K562 (cell line): ENCODE results near the gene TRIM27. TPM values are rescaled to one million over a fixed set of nuclear protein-coding genes. Genes with fewer than 3 reads are reported as not detected.

Experiments
- ARNT ChIP-seq, 2 experiments: fragments of 450-650 bp; IDR thresholded peaks; 2 replicates each; pipeline ENCODE4 v1.6.1; 2016; ENCODE audit warnings: mild to moderate bottlenecking in 1 of 2
- ATF7 ChIP-seq: fragments of 450-650 bp; IDR thresholded peaks from 2 replicates; pipeline ENCODE4 v1.7.1; 2014; ENCODE audit warnings: mild to moderate bottlenecking, moderate library complexity
- ESRRA ChIP-seq: fragments of 450-650 bp; IDR thresholded peaks from 2 replicates; pipeline ENCODE4 v1.6.1; 2014; ENCODE audit warnings: low read depth, mild to moderate bottlenecking, moderate library complexity, borderline replicate concordance
- GABPB1 ChIP-seq: sonication (generic); formaldehyde crosslinking; IDR thresholded peaks from 2 replicates; pipeline ENCODE4 v1.8.0; 2022; ENCODE audit warnings: mild to moderate bottlenecking, missing genetic modification reagents
- HNRNPLL ChIP-seq: fragments of 200-400 bp; formaldehyde crosslinking; IDR thresholded peaks from 2 replicates; pipeline ENCODE4 v1.6.1; 2017; ENCODE audit warnings: low read length, low read depth, mild to moderate bottlenecking; ENCODE audit not compliant: poor library complexity, severe bottlenecking
- KDM1A ChIP-seq, 2 experiments: fragments of 450-650 bp; IDR thresholded peaks; 2 replicates each; pipeline ENCODE4 v1.6.1; 2016; ENCODE audit warnings: mild to moderate bottlenecking in 2 of 2
- KLF13 ChIP-seq: fragments of 450-650 bp; IDR thresholded peaks from 2 replicates; pipeline ENCODE4 v1.6.1; 2016; ENCODE audit warnings: missing genetic modification characterization, low read depth, mild to moderate bottlenecking, missing compliant biosample characterization, moderate library complexity, borderline replicate concordance
- MLLT1 ChIP-seq, 2 experiments: fragments of 450-650 bp; IDR thresholded peaks; 2 replicates each; pipeline ENCODE4 v1.6.1; 2016
- NONO ChIP-seq, 2 experiments: fragments of 200-400 bp in 1 of 2; fragments of 450-650 bp in 1 of 2; formaldehyde crosslinking in 1 of 2; IDR thresholded peaks; 2 replicates each; pipeline ENCODE4 v1.6.1; 2017; ENCODE audit warnings: low read depth in 2 of 2, mild to moderate bottlenecking in 2 of 2, moderate library complexity in 2 of 2, low read length in 1 of 2
- NUFIP1 ChIP-seq: fragments of 450-650 bp; IDR thresholded peaks from 2 replicates; pipeline ENCODE4 v1.6.1; 2018; ENCODE audit not compliant: partially characterized antibody
- PHF20 ChIP-seq: fragments of 450-650 bp; IDR thresholded peaks from 2 replicates; pipeline ENCODE4 v1.6.1; 2018; ENCODE audit not compliant: partially characterized antibody
- PHF21A ChIP-seq: fragments of 450-650 bp; IDR thresholded peaks from 2 replicates; pipeline ENCODE4 v1.6.1; 2017; ENCODE audit warnings: low read depth, borderline replicate concordance
- RBM14 ChIP-seq: fragments of 200-400 bp; formaldehyde crosslinking; IDR thresholded peaks from 2 replicates; pipeline ENCODE4 v1.6.1; 2018; ENCODE audit warnings: low read depth, mild to moderate bottlenecking, low read length, moderate library complexity, borderline replicate concordance; ENCODE audit not compliant: insufficient read depth
- RBM22 ChIP-seq: fragments of 200-400 bp; formaldehyde crosslinking; IDR thresholded peaks from 2 replicates; pipeline ENCODE4 v1.6.1; 2018; ENCODE audit warnings: low read length, low read depth; ENCODE audit not compliant: poor library complexity, severe bottlenecking
- RBM39 ChIP-seq: fragments of 200-400 bp; formaldehyde crosslinking; optimal IDR thresholded peaks from 2 replicates; pipeline ENCODE3; 2018; ENCODE audit warnings: low read depth, low read length
- TARDBP ChIP-seq: fragments of 450-650 bp; IDR thresholded peaks from 2 replicates; pipeline ENCODE4 v1.6.1; 2016
- VEZF1 ChIP-seq: fragments of 200-800 bp; sonication (Bioruptor generic); IDR thresholded peaks from 2 replicates; pipeline ENCODE4 v1.6.1; 2017; ENCODE audit warnings: missing genetic modification characterization, missing compliant biosample characterization
- ZC3H11A ChIP-seq: IDR thresholded peaks from 2 replicates; pipeline ENCODE4 v1.6.1; 2012; ENCODE audit warnings: low read depth, low read length, improper control_type of control experiment
- ZFP36 ChIP-seq: fragments of 150-350 bp; IDR thresholded peaks from 2 replicates; pipeline ENCODE4 v1.6.1; 2018; ENCODE audit warnings: low read length, low read depth; ENCODE audit not compliant: partially characterized antibody
- ZNF174 ChIP-seq: fragments of 250-450 bp; sonication (Bioruptor Pico); IDR thresholded peaks from 2 replicates; pipeline ENCODE4 v1.4.0; 2020; ENCODE audit warnings: mild to moderate bottlenecking
- ZNF184 ChIP-seq: sonication (generic); formaldehyde crosslinking; IDR thresholded peaks from 2 replicates; pipeline ENCODE4 v1.5.0; 2020; ENCODE audit warnings: missing genetic modification reagents
- ZNF592 ChIP-seq: fragments of 450-650 bp; IDR thresholded peaks from 2 replicates; pipeline ENCODE4 v1.6.1; 2017; ENCODE audit warnings: antibody characterized with exemption, mild to moderate bottlenecking
- polyA plus RNA-seq, 8 experiments: library from polyadenylated mRNA; depleted of rRNA in 4 of 8; stranded (reverse) in 5 of 8; unstranded in 3 of 8; fragments of >200 nt; fragmentation: Nextera tagmentation in 2 of 8; fragmentation: Illumina TruSeq in 1 of 8; extraction: Ambion mirVana in 2 of 8; extraction: Trizol in 1 of 8; gene quantifications; 2 replicates each; pipeline versions ENCODE4 v1.2.1 to v1.2.3, GENCODE V29; 2011 to 2014; ENCODE audit warnings: inconsistent platforms in 1 of 8, missing spikeins in 1 of 8
- total RNA-seq, 7 experiments: library from RNA; depleted of rRNA in 6 of 7; stranded (reverse); fragments of >200 nt in 6 of 7; fragmentation: Illumina TruSeq in 2 of 7; extraction: Trizol in 2 of 7; gene quantifications; 2 replicates each; pipeline versions ENCODE4 v1.2.1 to v1.2.3, GENCODE V29; 2011 to 2021; ENCODE audit warnings: low replicate concordance in 1 of 7

Gene TRIM27
- total and polyA plus RNA-seq, 9 of the 15 experiments (the other 6 are each of a cell fraction or from before 2014, with no cell fraction given): 37.7 to 235 (median 122) TPM

GRCh38 chr6:28863604-28864325 is 60.0 kb downstream of the TRIM27 start (continued):
- TF ChIP-seq ARNT (IDR thresholded peaks at IDR 0.05): peak; percentile 56 to 93; a peak in 3 of 4 replicates
- peak; percentile 40; the same call in 1 of the 2 replicates for TF ChIP-seq ESRRA
- no peak for TF ChIP-seq ZNF184 (CRISPR knock-in tag)
- peak; percentile 88 for TF ChIP-seq NUFIP1
- peak; percentile 63 for TF ChIP-seq PHF20
- TF ChIP-seq NONO (IDR thresholded peaks at IDR 0.05; ENCODE audit: low read depth in 2 of 2, low read length in 1 of 2): peak in 1 of 2 experiments; percentile 57; a peak in 1 of 4 replicates
- peak; percentile 26 for TF ChIP-seq ZFP36
- peak; percentile 51; the same call in 1 of the 2 replicates for TF ChIP-seq KLF13
- TF ChIP-seq TARDBP: peak; percentile 78; the same call in 1 of the 2 replicates
- TF ChIP-seq RBM39: peak; percentile 94
- peak; percentile 73 for TF ChIP-seq VEZF1 (CRISPR knock-in tag)
- TF ChIP-seq PHF21A: no peak
- TF ChIP-seq ATF7: peak; percentile 54; the same call in 1 of the 2 replicates
- no peak for TF ChIP-seq ZC3H11A
- TF ChIP-seq MLLT1 (IDR thresholded peaks at IDR 0.05): peak in 1 of 2 experiments; percentile 86; a peak in 3 of 4 replicates
- TF ChIP-seq RBM14: no peak
- peak; percentile 31 to 32; a peak in 2 of 4 replicates for TF ChIP-seq KDM1A (IDR thresholded peaks at IDR 0.05)
- TF ChIP-seq ZNF592: peak; percentile 97
- TF ChIP-seq GABPB1 (CRISPR knock-in tag): peak; percentile 56; the same call in 1 of the 2 replicates
- TF ChIP-seq ZNF174 (CRISPR knock-in tag): 0 out of 2 replicates have a peak, but pooled peaks have one; percentile 18
- peak; percentile 62 for TF ChIP-seq RBM22
- peak; percentile 72 for TF ChIP-seq HNRNPLL
